Tibial nerve (tissue), 4 donors: ENCODE measurements around the gene SIPA1L3.

Experiments used
- CTCF ChIP-seq, 5 experiments: fragments of 200-600 bp in 3 of 5; fragments of 450-650 bp in 2 of 5; sonication (generic) in 3 of 5; IDR thresholded peaks; one replicate each; pipeline ENCODE4 v1.5.1; 2016 to 2019; ENCODE audit warnings: antibody characterized with exemption in 5 of 5, mild to moderate bottlenecking in 3 of 5, moderate library complexity in 2 of 5
- EP300 ChIP-seq, 2 donors: sonication (generic); formaldehyde crosslinking; IDR thresholded peaks; one replicate each; pipeline ENCODE4 v1.6.1; 2017; ENCODE audit warnings: antibody characterized with exemption in 2 of 2, mild to moderate bottlenecking in 1 of 2
- POLR2A ChIP-seq, 2 donors: fragments of 450-650 bp; IDR thresholded peaks; one replicate each; pipeline ENCODE4 v1.6.1; 2017; ENCODE audit warnings: antibody characterized with exemption in 2 of 2, mild to moderate bottlenecking in 2 of 2, moderate library complexity in 2 of 2

- TF ChIP-seq CTCF (IDR thresholded peaks at IDR 0.05) (no peak), POLR2A (IDR thresholded peaks at IDR 0.05) (no peak), EP300 (IDR thresholded peaks at IDR 0.05) (no peak)
Measured at GRCh38 chr19:37953171-37953917, 46.3 kb downstream of the SIPA1L3 start.
